ENCODE measurements around the gene KRTAP5-4. TPM values are rescaled to one million over a fixed set of nuclear protein-coding genes. Genes with fewer than 3 reads are reported as not detected.
A peak's percentile ranks its signal among the peaks of the same experiment; 100 is the strongest.
"Not testable (repeated sequence)": the region's sequence is repeated elsewhere in the genome, so short reads cannot be mapped to it uniquely, and the experiment has no call there.

Gene KRTAP5-4
- total RNA-seq, 1 donor from 2014 or later, result not detected

DNA sequence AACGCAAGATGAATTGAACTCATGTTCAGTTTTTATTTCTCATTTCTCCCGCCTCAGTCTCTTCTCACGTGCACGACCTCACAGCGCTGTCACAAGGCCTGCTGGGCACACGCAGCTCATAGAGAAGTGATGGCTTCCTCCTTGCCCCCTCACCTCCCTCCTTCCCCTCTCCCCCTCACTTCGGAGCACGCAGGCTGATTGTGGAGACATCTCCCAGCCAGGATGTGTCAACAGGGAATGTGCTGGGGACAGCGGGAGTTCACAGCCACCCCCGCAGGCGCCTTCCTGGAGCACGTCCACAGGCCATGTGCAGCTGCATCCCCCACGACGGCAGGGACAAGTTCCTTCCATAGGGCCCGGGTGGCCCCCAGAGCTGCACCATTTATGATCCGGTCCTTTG is 46.0 kb upstream of the KRTAP5-4 start:
- no peak for DNase-seq
- H3K36me3 ChIP-seq, result no peaks in the 10 kb centered on the region
- no peak overlapping the region for H3K27ac ChIP-seq
- no peaks in the 10 kb centered on the region for H3K4me1 ChIP-seq
- no peak for ATAC-seq
- TF ChIP-seq CTCF (IDR thresholded peaks at IDR 0.05), result no peak
- H3K4me3 ChIP-seq, result no peak overlapping the region
- peaks cover 22% of the 10 kb centered on the region for H3K27me3 ChIP-seq (ENCODE audit: low read depth)
- intact Hi-C loops (cut with DNase I), result no loop called here
- H3K9me3 ChIP-seq, result no peaks in the 10 kb centered on the region

DNA sequence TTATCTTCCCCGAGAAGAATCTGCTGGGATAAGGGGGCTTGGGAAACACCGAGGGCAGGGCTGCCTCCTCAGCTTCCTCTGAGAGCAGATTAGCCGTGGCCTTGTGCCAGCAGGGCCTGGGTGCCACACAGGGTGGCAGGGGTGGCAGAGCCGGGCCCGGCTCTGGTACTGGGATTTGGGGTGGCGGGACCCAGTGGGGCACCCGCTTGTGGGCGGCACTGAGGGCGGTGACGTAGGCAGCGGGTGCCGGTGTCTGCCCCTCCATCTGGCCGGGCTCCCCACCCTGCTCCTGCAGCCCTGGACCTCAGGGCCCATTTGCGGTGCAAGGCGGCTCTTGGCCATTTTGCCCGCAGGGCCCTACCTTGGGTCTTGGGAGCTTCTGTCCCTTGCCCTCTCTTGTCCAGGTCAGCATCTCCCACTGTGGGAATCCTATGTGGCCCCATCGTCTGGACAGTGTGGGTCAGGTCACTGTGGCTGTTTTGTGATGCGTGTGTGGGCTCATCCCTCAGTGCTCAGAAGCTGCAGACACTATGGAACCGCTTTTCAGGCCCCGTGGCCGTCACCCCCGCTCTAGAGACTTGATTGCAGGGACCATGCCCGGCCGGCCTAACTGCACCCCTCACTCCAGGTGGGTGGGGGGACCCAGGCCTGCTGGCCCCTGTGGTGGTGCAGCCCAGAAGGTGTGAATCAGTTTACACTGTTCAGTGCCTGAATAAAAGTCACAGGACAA is 45.3 kb upstream of the KRTAP5-4 start:
- intact Hi-C loops (cut with DNase I), result no loop called here
- Histone ChIP-seq H3K9me3 (no peaks in the 10 kb centered on the region), H3K4me3 (no peak overlapping the region), H3K27me3 (ENCODE audit: low read depth) (peaks cover 22% of the 10 kb centered on the region), H3K4me1 (no peaks in the 10 kb centered on the region), H3K27ac (no peak overlapping the region), H3K36me3 (no peaks in the 10 kb centered on the region)
- DNase-seq, result no peak
- ATAC-seq, result peak in 1 of 2 donors; percentile 9
- no peak for TF ChIP-seq CTCF (IDR thresholded peaks at IDR 0.05)

GRCh38 chr11:1665313-1665712 is 43.4 kb upstream of the KRTAP5-4 start:
- intact Hi-C loops (cut with DNase I), result no loop called here

DNA sequence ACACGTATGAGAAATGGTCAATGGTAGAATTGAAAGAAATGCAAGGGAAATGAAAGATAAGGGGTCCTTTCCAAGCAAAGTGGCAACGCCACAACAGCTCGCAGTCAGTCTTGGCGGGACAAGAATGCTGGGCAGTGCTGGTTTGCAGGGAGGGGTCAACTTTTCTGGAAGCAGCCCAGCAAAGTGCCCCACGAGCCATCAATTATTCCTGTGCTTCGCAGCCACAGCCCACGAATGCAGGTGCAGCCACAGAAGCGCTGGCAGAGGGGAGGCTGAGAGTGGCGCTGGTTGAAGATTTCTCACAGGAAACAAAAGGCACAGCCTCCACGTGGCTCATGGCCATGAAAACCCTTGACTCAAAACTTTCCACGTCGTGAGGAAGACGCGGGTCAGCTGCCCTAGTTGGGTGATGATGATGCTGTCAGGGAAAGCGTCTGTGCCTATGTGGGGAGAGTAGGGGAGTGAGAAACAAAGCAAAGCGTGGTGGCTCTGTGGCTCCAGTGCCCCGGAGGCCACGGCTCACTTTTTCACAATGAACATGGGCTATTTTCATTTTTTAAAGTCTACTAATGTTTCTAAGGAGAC is 40.9 kb upstream of the KRTAP5-4 start:
- DNase-seq; H3K27ac ChIP-seq; H3K27me3 ChIP-seq (ENCODE audit: low read depth); intact Hi-C loops (cut with DNase I); H3K4me3 ChIP-seq; H3K4me1 ChIP-seq; H3K36me3 ChIP-seq; ATAC-seq; H3K9me3 ChIP-seq: not testable (repeated sequence)

More at GRCh38 chr11:1665313-1665712, 43.4 kb upstream of the KRTAP5-4 start:
- DNase-seq, result no peak
- H3K9me3 ChIP-seq, result no peaks in the 10 kb centered on the region
- H3K36me3 ChIP-seq, result no peaks in the 10 kb centered on the region
- TF ChIP-seq CTCF (IDR thresholded peaks at IDR 0.05), result no peak
- H3K27ac ChIP-seq, result no peak overlapping the region
- peaks cover 22% of the 10 kb centered on the region for H3K27me3 ChIP-seq (ENCODE audit: low read depth)
- H3K4me3 ChIP-seq, result no peak overlapping the region
- no peak for ATAC-seq
- H3K4me1 ChIP-seq, result no peaks in the 10 kb centered on the region

DNA sequence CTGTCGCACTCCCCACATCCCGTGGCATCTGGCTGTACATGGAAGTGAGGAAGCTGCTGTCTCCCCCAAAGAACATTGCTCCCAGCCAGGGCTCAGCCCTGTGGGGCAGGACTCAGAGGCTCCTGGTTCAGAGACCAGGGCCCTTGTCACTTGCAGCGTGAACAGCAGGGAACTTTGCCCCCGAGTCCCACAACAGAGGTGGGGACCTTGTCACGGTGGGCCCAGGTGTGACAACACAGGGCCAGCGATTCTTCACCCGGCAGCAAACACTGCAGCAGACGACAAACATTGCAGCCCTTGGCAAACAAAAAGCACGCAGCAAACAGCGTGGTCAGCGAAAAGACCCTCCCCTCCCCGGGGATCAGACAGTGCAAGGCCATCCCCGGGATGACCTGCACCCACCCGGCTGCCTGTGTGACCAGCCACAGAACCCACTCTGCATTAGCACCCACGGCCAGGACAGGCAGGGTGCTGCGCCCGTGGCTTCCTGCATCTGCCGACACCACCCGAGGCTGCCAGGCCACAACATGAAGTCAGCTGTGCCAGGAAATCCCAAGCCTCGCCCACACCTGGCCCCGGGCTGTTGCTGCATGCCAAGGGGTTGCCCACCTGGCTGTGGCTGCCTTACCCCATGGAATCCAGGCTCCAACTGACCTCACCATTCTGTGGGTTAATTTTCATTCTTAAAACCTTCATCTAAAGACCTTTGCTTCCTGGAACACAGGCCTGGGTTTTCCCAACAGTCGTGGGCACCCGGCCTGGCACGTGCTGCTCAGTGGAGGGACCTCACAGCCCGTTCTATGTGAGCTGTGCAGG is 39.7 kb upstream of the KRTAP5-4 start:
- H3K4me3 ChIP-seq; H3K27me3 ChIP-seq (ENCODE audit: low read depth); H3K9me3 ChIP-seq; H3K36me3 ChIP-seq; intact Hi-C loops (cut with DNase I); H3K4me1 ChIP-seq; H3K27ac ChIP-seq; ATAC-seq: not testable (repeated sequence)
- peak; percentile 14 for DNase-seq

DNA sequence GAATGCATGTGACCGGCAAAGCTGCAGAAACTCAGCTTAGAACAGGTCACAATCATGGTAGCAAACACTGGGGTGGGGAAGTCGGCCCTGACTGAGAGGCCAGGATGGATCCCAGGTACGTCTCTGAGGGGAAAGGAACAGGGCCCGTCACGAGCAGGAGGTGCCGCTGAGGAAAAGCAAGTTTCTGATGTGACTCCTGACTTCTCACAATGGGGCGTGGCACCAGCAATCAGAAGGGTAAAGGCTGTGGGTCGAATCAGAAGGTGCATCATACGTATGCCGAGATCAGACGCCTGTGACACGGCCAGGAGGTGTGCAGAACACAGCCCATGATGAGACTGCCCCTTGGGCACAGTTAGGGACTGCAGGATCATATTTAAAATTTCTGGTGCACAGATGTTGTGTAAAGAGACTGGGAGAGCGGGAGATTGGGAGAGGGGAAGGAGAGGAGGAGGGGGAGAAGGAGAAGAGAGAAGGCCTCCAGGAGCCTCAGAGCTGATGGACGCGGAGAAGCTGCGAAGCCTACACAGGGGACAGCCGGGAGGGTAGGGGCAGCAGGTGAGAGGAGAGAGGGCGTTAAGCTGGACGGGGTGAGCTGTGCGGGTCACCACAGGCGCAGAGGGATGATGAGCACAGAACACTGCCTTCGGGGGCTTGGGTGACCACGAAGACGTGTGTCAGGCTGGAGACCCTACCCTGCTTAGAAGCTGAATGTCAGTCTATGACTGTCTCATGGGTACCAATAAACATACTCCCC is 38.4 kb upstream of the KRTAP5-4 start:
- Histone ChIP-seq H3K36me3 (no peaks in the 10 kb centered on the region), H3K4me1 (no peaks in the 10 kb centered on the region), H3K9me3 (no peaks in the 10 kb centered on the region), H3K27ac (no peak overlapping the region), H3K27me3 (ENCODE audit: low read depth) (peaks cover 5% of the 10 kb centered on the region), H3K4me3 (no peak overlapping the region)
- DNase-seq (no peak), ATAC-seq (no peak)
- no peak for TF ChIP-seq CTCF (IDR thresholded peaks at IDR 0.05)
- intact Hi-C loops (cut with DNase I), result no loop called here

Data from lower lobe of right lung (tissue), 2 donors.